HEK293 (cell line): ENCODE results near the gene ISM2.

Experiments used
- CTCF ChIA-PET: fragments of 350-600 bp; formaldehyde crosslinking; extraction: SDS; loops from one replicate; lab custom pipeline; 2021; ENCODE audit warnings: antibody characterized with exemption; lab: Yijun Ruan, JAX
- POLR2A ChIA-PET: fragments of 300-600 bp; formaldehyde crosslinking; extraction: SDS; loops from one replicate; lab custom pipeline; 2020; ENCODE audit warnings: antibody characterized with exemption, inconsistent platforms; lab: Yijun Ruan, JAX
- H3K27ac ChIP-seq: fragments of 200-500 bp; sonication (Bioruptor generic); 2 replicates; pipeline ENCODE4 v1.5.1; 2014; ENCODE audit warnings: low read depth, low read length, control low read depth, inconsistent platforms; ENCODE audit errors: extremely low read depth
- H3K36me3 ChIP-seq, 2 experiments: fragments of 200-500 bp in 1 of 2; sonication (Bioruptor generic) in 1 of 2; 1 replicate in 1 of 2; 2 replicates in 1 of 2; pipeline ENCODE4 v1.5.1; 2014 to 2017; ENCODE audit warnings: inconsistent platforms in 2 of 2, low read length in 2 of 2; ENCODE audit not compliant: control insufficient read depth in 2 of 2, insufficient read depth in 1 of 2
- H3K4me1 ChIP-seq: fragments of 200-500 bp; sonication (Bioruptor generic); 2 replicates; pipeline ENCODE4 v1.5.1; 2014; ENCODE audit warnings: mild to moderate bottlenecking, low read length, inconsistent platforms; ENCODE audit not compliant: control insufficient read depth, insufficient read depth
- H3K4me3 ChIP-seq: 2 replicates; pipeline ENCODE4 v1.5.1; 2011; ENCODE audit warnings: low read depth, mild to moderate bottlenecking, control low read depth, low read length, moderate library complexity
- H3K9me3 ChIP-seq: fragments of 200-500 bp; sonication (Bioruptor generic); 2 replicates; pipeline ENCODE4 v1.5.1; 2014; ENCODE audit warnings: low read depth, low read length, inconsistent platforms; ENCODE audit not compliant: control insufficient read depth, insufficient read depth
- BCL11B ChIP-seq: fragments of 450-650 bp; formaldehyde crosslinking; IDR thresholded peaks from 2 replicates; pipeline ENCODE4 v1.5.1; 2016; ENCODE audit warnings: low read depth, missing biosample characterization, missing genetic modification characterization
- GLIS2 ChIP-seq: fragments of 450-650 bp; formaldehyde crosslinking; IDR thresholded peaks from 2 replicates; pipeline ENCODE4 v1.5.1; 2016; ENCODE audit warnings: missing biosample characterization, missing genetic modification characterization
- HOXD13 ChIP-seq: sonication (generic); formaldehyde crosslinking; IDR thresholded peaks from 2 replicates; pipeline ENCODE4 v1.8.0; 2022; ENCODE audit warnings: missing genetic modification reagents, borderline replicate concordance
- KLF1 ChIP-seq: fragments of 450-650 bp; formaldehyde crosslinking; IDR thresholded peaks from 2 replicates; pipeline ENCODE4 v1.5.1; 2016; ENCODE audit warnings: missing biosample characterization, missing genetic modification characterization
- KLF17 ChIP-seq: fragments of 450-650 bp; formaldehyde crosslinking; IDR thresholded peaks from 2 replicates; pipeline ENCODE4 v1.5.1; 2016; ENCODE audit warnings: missing biosample characterization, missing genetic modification characterization
- MEIS1 ChIP-seq: sonication (generic); formaldehyde crosslinking; IDR thresholded peaks from 2 replicates; pipeline ENCODE4 v1.8.1; 2022; ENCODE audit warnings: missing genetic modification reagents, mild to moderate bottlenecking, borderline replicate concordance
- SALL2 ChIP-seq: fragments of 450-650 bp; formaldehyde crosslinking; IDR thresholded peaks from 2 replicates; pipeline ENCODE4 v1.5.0; 2017; ENCODE audit warnings: missing biosample characterization, mild to moderate bottlenecking, missing genetic modification characterization, borderline replicate concordance
- SP7 ChIP-seq: fragments of 450-650 bp; formaldehyde crosslinking; IDR thresholded peaks from 2 replicates; pipeline ENCODE4 v1.5.1; 2016; ENCODE audit warnings: missing biosample characterization, missing genetic modification characterization
- TCF7L2 ChIP-seq: IDR thresholded peaks from 2 replicates; pipeline ENCODE4 v1.6.1; 2011; ENCODE audit warnings: low read depth, mild to moderate bottlenecking, inconsistent platforms, low read length, moderate library complexity, borderline replicate concordance
- YY2 ChIP-seq: fragments of 450-650 bp; formaldehyde crosslinking; IDR thresholded peaks from 2 replicates; pipeline ENCODE4 v1.5.1; 2016; ENCODE audit warnings: missing biosample characterization, missing genetic modification characterization
- ZBTB7A ChIP-seq: fragments of 450-650 bp; formaldehyde crosslinking; IDR thresholded peaks from 2 replicates; pipeline ENCODE4 v1.5.1; 2016; ENCODE audit warnings: low read depth, missing biosample characterization, missing genetic modification characterization
- ZBTB8A ChIP-seq: fragments of 450-650 bp; formaldehyde crosslinking; IDR thresholded peaks from 2 replicates; pipeline ENCODE4 v1.5.1; 2016; ENCODE audit warnings: missing biosample characterization, missing genetic modification characterization
- ZFHX2 ChIP-seq: fragments of 450-650 bp; formaldehyde crosslinking; conservative IDR thresholded peaks from 2 replicates; pipeline ENCODE4 v1.5.1; 2016; ENCODE audit warnings: missing biosample characterization, missing genetic modification characterization
- ZNF138 ChIP-seq: fragments of 450-650 bp; formaldehyde crosslinking; IDR thresholded peaks from 2 replicates; pipeline ENCODE4 v1.5.1; 2016; ENCODE audit warnings: missing biosample characterization, missing genetic modification characterization, borderline replicate concordance
- ZNF146 ChIP-seq: fragments of 450-650 bp; formaldehyde crosslinking; IDR thresholded peaks from 2 replicates; pipeline ENCODE4 v1.5.1; 2016; ENCODE audit warnings: missing biosample characterization, missing genetic modification characterization
- ZNF211 ChIP-seq: fragments of 450-650 bp; formaldehyde crosslinking; IDR thresholded peaks from 2 replicates; pipeline ENCODE4 v1.5.1; 2016; ENCODE audit warnings: low read depth, missing biosample characterization, missing genetic modification characterization
- ZNF335 ChIP-seq: fragments of 450-650 bp; formaldehyde crosslinking; conservative IDR thresholded peaks from 2 replicates; pipeline ENCODE4 v1.5.1; 2016; ENCODE audit warnings: missing biosample characterization, missing genetic modification characterization
- ZNF37A ChIP-seq: fragments of 450-650 bp; IDR thresholded peaks from 2 replicates; pipeline ENCODE4 v1.5.1; 2018; ENCODE audit warnings: missing biosample characterization, missing genetic modification characterization
- ZNF404 ChIP-seq: fragments of 450-650 bp; formaldehyde crosslinking; IDR thresholded peaks from 2 replicates; pipeline ENCODE4 v1.5.1; 2017; ENCODE audit warnings: missing biosample characterization, missing genetic modification characterization
- ZNF501 ChIP-seq: fragments of 450-650 bp; formaldehyde crosslinking; IDR thresholded peaks from 2 replicates; pipeline ENCODE4 v1.5.1; 2016; ENCODE audit warnings: missing biosample characterization, missing genetic modification characterization
- ZNF513 ChIP-seq: fragments of 450-650 bp; IDR thresholded peaks from 2 replicates; pipeline ENCODE4 v1.5.1; 2018; ENCODE audit warnings: missing biosample characterization, missing genetic modification characterization
- ZNF518A ChIP-seq: fragments of 450-650 bp; formaldehyde crosslinking; conservative IDR thresholded peaks from 2 replicates; pipeline ENCODE4 v1.5.1; 2016; ENCODE audit warnings: low read depth, missing biosample characterization, missing genetic modification characterization
- ZNF561 ChIP-seq: fragments of 450-650 bp; IDR thresholded peaks from 2 replicates; pipeline ENCODE4 v1.5.1; 2018; ENCODE audit warnings: missing biosample characterization, missing genetic modification characterization, borderline replicate concordance
- ZNF747 ChIP-seq: fragments of 450-650 bp; formaldehyde crosslinking; IDR thresholded peaks from 2 replicates; pipeline ENCODE4 v1.5.1; 2016; ENCODE audit warnings: missing biosample characterization, missing genetic modification characterization
- ZNF777 ChIP-seq: fragments of 450-650 bp; formaldehyde crosslinking; IDR thresholded peaks from 2 replicates; pipeline ENCODE4 v1.5.1; 2017; ENCODE audit warnings: missing biosample characterization, missing genetic modification characterization, borderline replicate concordance
- ZNF792 ChIP-seq: fragments of 450-650 bp; formaldehyde crosslinking; IDR thresholded peaks from 2 replicates; pipeline ENCODE4 v1.5.1; 2016; ENCODE audit warnings: missing biosample characterization, missing genetic modification characterization
- ZNF830 ChIP-seq: fragments of 450-650 bp; IDR thresholded peaks from 2 replicates; pipeline ENCODE4 v1.5.0; 2018; ENCODE audit warnings: missing biosample characterization, missing genetic modification characterization, low read depth, mild to moderate bottlenecking, moderate library complexity
- ZNF837 ChIP-seq: fragments of 450-650 bp; formaldehyde crosslinking; IDR thresholded peaks from 2 replicates; pipeline ENCODE4 v1.5.1; 2016; ENCODE audit warnings: missing biosample characterization, missing genetic modification characterization
- ZSCAN23 ChIP-seq: fragments of 450-650 bp; formaldehyde crosslinking; IDR thresholded peaks from 2 replicates; pipeline ENCODE4 v1.5.1; 2016; ENCODE audit warnings: missing biosample characterization, missing genetic modification characterization
- ZSCAN5A ChIP-seq: fragments of 450-650 bp; formaldehyde crosslinking; IDR thresholded peaks from 2 replicates; pipeline ENCODE4 v1.5.1; 2016; ENCODE audit warnings: missing biosample characterization, missing genetic modification characterization

The ISM2 gene

GRCh38 chr14:77498984-77499527 lies 440 bp upstream of the ISM2 start:
- Histone ChIP-seq H3K36me3 (no peaks in the 10 kb centered on the region; a peak in 1 of 3 replicates), H3K4me3 (peak overlapping the region; percentile 53), H3K9me3 (no peaks in the 10 kb centered on the region), H3K27ac (no peak overlapping the region; the same call in 1 of the 2 replicates), H3K4me1 (no peaks in the 10 kb centered on the region)
- POLR2A ChIA-PET = interaction anchor here (1.1 kb wide), 1 partner anchor 41 kb away, joined by 3 read pairs; no protein-coding TSS in a partner anchor
- CTCF ChIA-PET = interaction anchor here (1.2 kb wide), 1 partner anchor 40 kb away, joined by 3 read pairs; no protein-coding TSS in a partner anchor
- no peak for TF ChIP-seq YY2 (tag by site-specific recombination)
- no peak for TF ChIP-seq ZNF404
- no peak for TF ChIP-seq ZNF138 (tag by site-specific recombination)
- TF ChIP-seq ZBTB7A = no peak
- no peak for TF ChIP-seq ZNF747 (tag by site-specific recombination)
- TF ChIP-seq ZNF37A (tag by site-specific recombination) = no peak
- TF ChIP-seq MEIS1 (CRISPR knock-in tag) = no peak
- TF ChIP-seq ZSCAN5A = no peak
- TF ChIP-seq ZNF211 (tag by site-specific recombination) = no peak
- TF ChIP-seq ZBTB8A = no peak
- no peak for TF ChIP-seq ZNF146 (tag by site-specific recombination)
- TF ChIP-seq ZNF561 (tag by site-specific recombination) = no peak
- TF ChIP-seq ZNF501 (tag by site-specific recombination) = no peak
- peak; percentile 95 for TF ChIP-seq TCF7L2
- no peak for TF ChIP-seq ZNF777 (tag by site-specific recombination)
- no peak for TF ChIP-seq ZNF518A
- no peak for TF ChIP-seq ZNF837 (tag by site-specific recombination)
- TF ChIP-seq SP7 = no peak
- TF ChIP-seq BCL11B (tag by site-specific recombination) = no peak
- TF ChIP-seq KLF17 (tag by site-specific recombination) = no peak
- no peak for TF ChIP-seq SALL2 (tag by site-specific recombination)
- TF ChIP-seq ZNF335 (tag by site-specific recombination) = no peak; the same call in 1 of the 2 replicates
- TF ChIP-seq HOXD13 (CRISPR knock-in tag) = no peak
- TF ChIP-seq ZNF830 = no peak
- no peak for TF ChIP-seq KLF1 (tag by site-specific recombination)
- no peak for TF ChIP-seq ZNF513 (tag by site-specific recombination)
- TF ChIP-seq ZFHX2 (tag by site-specific recombination) = peak; percentile 84
- no peak for TF ChIP-seq GLIS2 (tag by site-specific recombination)
- no peak for TF ChIP-seq ZNF792 (tag by site-specific recombination)
- TF ChIP-seq ZSCAN23 (tag by site-specific recombination) = no peak
